Ascending aorta (tissue), 2 donors: ENCODE data around the gene ASB6. TPM values are rescaled to one million over a fixed set of nuclear protein-coding genes. Genes with fewer than 3 reads are reported as not detected.

Source experiments
- DNase-seq, 2 donors: peaks; one replicate each; pipeline ENCODE4 v3.0.0-alpha.2; 2019; ENCODE audit warnings: low spot score in 2 of 2
- H3K27ac ChIP-seq, 2 donors: fragments of 200-600 bp; sonication (generic); one replicate each; pipeline ENCODE4 v1.5.1; 2016 to 2017; ENCODE audit warnings: mild to moderate bottlenecking in 1 of 2
- H3K27me3 ChIP-seq: fragments of 200-600 bp; sonication (generic); one replicate; pipeline ENCODE4 v1.5.1; 2017
- H3K36me3 ChIP-seq, 2 donors: fragments of 200-600 bp; sonication (generic); one replicate each; pipeline ENCODE4 v1.5.1; 2016
- H3K4me1 ChIP-seq, 2 donors: fragments of 200-600 bp; sonication (generic); one replicate each; pipeline ENCODE4 v1.5.1; 2016 to 2017; ENCODE audit warnings: mild to moderate bottlenecking in 1 of 2
- H3K4me3 ChIP-seq, 2 donors: fragments of 200-600 bp; sonication (generic); one replicate each; pipeline ENCODE4 v1.5.1; 2016 to 2017; ENCODE audit warnings: mild to moderate bottlenecking in 1 of 2
- H3K9me3 ChIP-seq, 2 donors: fragments of 200-600 bp; sonication (generic); one replicate each; pipeline ENCODE4 v1.5.1; 2016
- intact Hi-C: fragments of 100-400 bp; cut with DNase I; formaldehyde crosslinking; loops from one replicate; pipeline ENCODE4 v1.15.1; 2023
- total RNA-seq: library from RNA; depleted of rRNA; stranded (reverse); fragments of >200 nt; gene quantifications from one replicate; pipeline ENCODE4 v1.1.0, GENCODE V29; 2016
- TF ChIP-seq, protein P1 (sequence below), 3 experiments: fragments of 200-600 bp in 2 of 3; fragments of 450-650 bp in 1 of 3; sonication (generic) in 2 of 3; IDR thresholded peaks; one replicate each; pipeline ENCODE4 v1.5.1; 2016 to 2019; ENCODE audit warnings: antibody characterized with exemption in 3 of 3, mild to moderate bottlenecking in 1 of 3, moderate library complexity in 1 of 3

ASB6 gene
- total RNA-seq, 1 donor from 2014 or later, result 29.7 TPM

GRCh38 chr9:129602598-129603415 is 39.1 kb downstream of the ASB6 start:
- Histone ChIP-seq H3K9me3 (no peaks in the 10 kb centered on the region), H3K4me1 (peaks cover 0 to 12% of the 10 kb centered on the region in 2 donors), H3K27me3 (no peaks in the 10 kb centered on the region), H3K27ac (no peak overlapping the region), H3K36me3 (no peaks in the 10 kb centered on the region), H3K4me3 (no peak overlapping the region)
- intact Hi-C loops, result no loop called here
- no peak for DNase-seq
- TF ChIP-seq, protein P1, sequence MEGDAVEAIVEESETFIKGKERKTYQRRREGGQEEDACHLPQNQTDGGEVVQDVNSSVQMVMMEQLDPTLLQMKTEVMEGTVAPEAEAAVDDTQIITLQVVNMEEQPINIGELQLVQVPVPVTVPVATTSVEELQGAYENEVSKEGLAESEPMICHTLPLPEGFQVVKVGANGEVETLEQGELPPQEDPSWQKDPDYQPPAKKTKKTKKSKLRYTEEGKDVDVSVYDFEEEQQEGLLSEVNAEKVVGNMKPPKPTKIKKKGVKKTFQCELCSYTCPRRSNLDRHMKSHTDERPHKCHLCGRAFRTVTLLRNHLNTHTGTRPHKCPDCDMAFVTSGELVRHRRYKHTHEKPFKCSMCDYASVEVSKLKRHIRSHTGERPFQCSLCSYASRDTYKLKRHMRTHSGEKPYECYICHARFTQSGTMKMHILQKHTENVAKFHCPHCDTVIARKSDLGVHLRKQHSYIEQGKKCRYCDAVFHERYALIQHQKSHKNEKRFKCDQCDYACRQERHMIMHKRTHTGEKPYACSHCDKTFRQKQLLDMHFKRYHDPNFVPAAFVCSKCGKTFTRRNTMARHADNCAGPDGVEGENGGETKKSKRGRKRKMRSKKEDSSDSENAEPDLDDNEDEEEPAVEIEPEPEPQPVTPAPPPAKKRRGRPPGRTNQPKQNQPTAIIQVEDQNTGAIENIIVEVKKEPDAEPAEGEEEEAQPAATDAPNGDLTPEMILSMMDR (IDR thresholded peaks at IDR 0.05), result no peak

GRCh38 chr9:129601082-129601674 is 40.8 kb downstream of the ASB6 start:
- Histone ChIP-seq H3K27ac (no peak overlapping the region), H3K4me1 (peaks cover 3 to 17% of the 10 kb centered on the region in 2 donors), H3K27me3 (no peaks in the 10 kb centered on the region), H3K4me3 (no peak overlapping the region), H3K36me3 (no peaks in the 10 kb centered on the region), H3K9me3 (no peaks in the 10 kb centered on the region)
- intact Hi-C loops, result no loop called here
- no peak for DNase-seq
- TF ChIP-seq, protein P1 (IDR thresholded peaks at IDR 0.05), result no peak

DNA sequence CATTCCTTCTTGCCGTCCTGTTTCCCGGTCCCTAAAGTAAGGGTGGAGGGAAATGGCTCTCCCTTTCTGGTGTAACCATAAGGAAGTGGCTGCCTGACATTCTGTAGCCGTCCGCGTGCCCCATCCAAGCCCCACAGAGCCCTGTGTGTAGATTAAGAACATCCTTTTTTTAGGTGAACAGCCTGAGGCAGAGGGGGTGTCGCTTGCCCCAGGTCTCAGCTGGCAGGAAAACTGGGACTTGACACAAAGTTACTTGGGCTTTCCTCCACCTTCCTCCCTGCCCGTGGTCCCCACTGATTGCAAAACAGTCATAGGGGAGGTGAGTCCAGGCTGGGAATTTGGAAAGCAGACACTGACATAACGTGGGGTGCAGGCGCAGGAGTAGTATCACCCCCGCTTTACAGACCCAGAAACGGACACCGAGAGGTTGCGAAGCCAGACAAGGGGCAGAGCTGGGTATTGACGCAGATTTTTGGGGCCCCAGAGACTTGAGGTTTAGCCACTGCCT is 43.8 kb downstream of the ASB6 start:
- intact Hi-C loops, result no loop called here
- H3K4me1 ChIP-seq, result peaks cover 3 to 17% of the 10 kb centered on the region in 2 donors
- H3K27me3 ChIP-seq, result no peaks in the 10 kb centered on the region
- H3K4me3 ChIP-seq, result peak overlapping the region in 1 of 2 donors; percentile 67
- TF ChIP-seq, protein P1 (IDR thresholded peaks at IDR 0.05), result no peak
- DNase-seq, result no peak
- H3K27ac ChIP-seq, result peak overlapping the region; percentile 87 to 88
- H3K9me3 ChIP-seq, result no peaks in the 10 kb centered on the region
- H3K36me3 ChIP-seq, result no peaks in the 10 kb centered on the region

DNA sequence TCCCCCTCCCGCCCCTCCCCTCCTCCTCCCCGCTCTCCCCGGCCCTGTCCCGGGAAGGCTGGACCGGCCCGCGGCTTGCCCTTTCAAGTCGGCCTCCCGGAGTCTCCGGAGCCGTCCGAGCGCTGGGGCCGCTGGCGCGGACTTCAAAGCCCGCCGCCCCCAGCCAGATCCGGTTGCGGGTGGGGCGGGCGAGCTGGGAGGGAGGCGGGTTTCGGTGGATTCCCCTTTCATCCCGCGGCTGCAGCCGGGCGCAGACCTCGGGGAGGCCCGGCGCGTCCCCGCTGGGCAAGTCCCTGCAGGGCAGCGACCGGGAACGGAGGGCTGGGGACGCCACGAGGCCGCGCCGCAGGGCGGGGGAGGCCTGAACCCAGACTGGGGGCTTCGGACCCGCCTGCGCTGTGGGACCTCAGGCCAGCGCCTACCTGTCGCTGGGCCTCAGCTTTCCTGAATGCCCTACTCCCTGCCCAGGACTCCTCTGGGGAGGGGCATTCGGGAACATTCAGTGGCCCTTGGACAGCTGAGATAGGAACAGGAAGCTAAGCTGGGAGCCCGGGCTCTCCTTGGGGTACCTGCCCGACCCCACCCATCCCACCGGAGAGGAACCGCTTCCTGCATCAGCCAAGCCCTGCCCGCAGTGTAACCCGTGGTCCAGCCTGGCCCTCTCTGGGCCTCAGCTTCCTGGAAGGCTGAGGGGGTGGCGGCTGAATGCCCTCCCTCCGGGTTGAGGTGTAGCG is 44.4 kb downstream of the ASB6 start:
- Histone ChIP-seq H3K4me3 (peak overlapping the region; percentile 48 to 67), H3K27me3 (no peaks in the 10 kb centered on the region), H3K36me3 (no peaks in the 10 kb centered on the region), H3K27ac (peak overlapping the region; percentile 87 to 88), H3K9me3 (no peaks in the 10 kb centered on the region), H3K4me1 (peaks cover 3 to 17% of the 10 kb centered on the region in 2 donors)
- TF ChIP-seq, protein P1 (IDR thresholded peaks at IDR 0.05), result no peak
- intact Hi-C loops, result loop anchor here (2.0 kb wide), 1 partner anchor 29 kb away; no protein-coding TSS in a partner anchor
- peak in 1 of 2 donors; percentile 82 for DNase-seq

- Histone ChIP-seq H3K4me1 (peaks cover 3 to 17% of the 10 kb centered on the region in 2 donors), H3K36me3 (no peaks in the 10 kb centered on the region), H3K27me3 (no peaks in the 10 kb centered on the region), H3K27ac (peak overlapping the region; percentile 87 to 88), H3K4me3 (peak overlapping the region; percentile 48 to 67), H3K9me3 (no peaks in the 10 kb centered on the region)
- intact Hi-C loops, result loop anchor here (2.0 kb wide), 1 partner anchor 28 kb away; no protein-coding TSS in a partner anchor
- peak in 1 of 2 donors; percentile 79 for DNase-seq
- TF ChIP-seq, protein P1 (IDR thresholded peaks at IDR 0.05), result no peak
Observed at GRCh38 chr9:129596541-129597331, 45.2 kb downstream of the ASB6 start.
